Epidermal melanocyte (primary cell): Measurements from ENCODE around the gene PRXL2B.
"Not testable (repeated sequence)": the region's sequence is repeated elsewhere in the genome, so short reads cannot be mapped to it uniquely, and the experiment has no call there.

Experiments
- DNase-seq: peaks from one replicate; pipeline ENCODE4 v3.0.0; 2011; ENCODE audit warnings: low spot score; ENCODE audit not compliant: insufficient read length

Gene PRXL2B

DNA sequence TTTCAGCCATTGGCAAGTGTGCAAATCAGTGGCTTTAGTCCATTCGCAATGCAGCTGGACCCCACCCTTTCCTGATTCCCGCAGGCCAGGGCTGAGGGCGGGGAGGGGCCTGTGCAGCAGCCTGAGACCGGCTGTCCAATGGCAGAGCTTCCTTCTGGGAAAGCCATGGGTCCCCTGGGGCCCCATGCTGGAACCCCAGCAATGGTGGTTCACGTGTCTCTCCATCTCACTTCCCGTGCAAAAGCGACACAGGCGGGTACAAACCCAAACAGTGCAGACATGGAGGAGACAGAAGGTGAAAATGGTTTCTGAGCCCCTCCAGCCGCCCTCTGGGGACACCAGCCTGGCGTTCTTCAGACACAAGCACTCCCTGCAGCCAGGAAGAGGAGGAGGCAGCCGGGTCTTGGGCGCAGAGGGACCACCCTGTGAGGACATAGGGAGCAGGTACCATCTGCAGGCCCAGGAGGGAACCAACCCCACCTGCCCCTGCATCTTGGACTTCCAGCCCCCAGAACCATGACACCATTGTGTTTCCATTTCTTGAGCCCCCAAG is 36.2 kb upstream of the PRXL2B start:
- not testable (repeated sequence) for DNase-seq

DNA sequence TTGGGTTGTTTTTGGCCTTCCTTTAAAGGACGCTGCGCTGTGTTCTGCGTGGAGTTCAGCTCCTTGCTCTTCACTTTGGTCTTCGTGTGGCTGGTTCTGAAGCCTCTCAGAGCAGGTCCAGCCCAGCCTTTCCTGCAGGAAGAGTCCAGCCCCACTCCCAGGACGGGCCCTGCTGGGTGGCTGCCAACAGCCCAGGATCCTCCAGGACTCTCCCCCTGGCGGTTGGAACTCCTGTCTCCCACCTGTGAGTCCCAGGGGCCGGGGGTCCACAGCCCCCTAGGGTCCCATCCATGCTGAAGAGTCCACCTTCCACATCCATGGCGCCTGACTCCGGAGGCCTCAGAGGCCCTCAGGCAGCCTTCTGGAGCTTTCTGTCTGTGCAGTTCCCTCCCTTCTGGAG is 35.0 kb upstream of the PRXL2B start:
- DNase-seq: not testable (repeated sequence)

GRCh38 chr1:2552189-2552588 is 34.4 kb upstream of the PRXL2B start:
- no peak for DNase-seq

DNA sequence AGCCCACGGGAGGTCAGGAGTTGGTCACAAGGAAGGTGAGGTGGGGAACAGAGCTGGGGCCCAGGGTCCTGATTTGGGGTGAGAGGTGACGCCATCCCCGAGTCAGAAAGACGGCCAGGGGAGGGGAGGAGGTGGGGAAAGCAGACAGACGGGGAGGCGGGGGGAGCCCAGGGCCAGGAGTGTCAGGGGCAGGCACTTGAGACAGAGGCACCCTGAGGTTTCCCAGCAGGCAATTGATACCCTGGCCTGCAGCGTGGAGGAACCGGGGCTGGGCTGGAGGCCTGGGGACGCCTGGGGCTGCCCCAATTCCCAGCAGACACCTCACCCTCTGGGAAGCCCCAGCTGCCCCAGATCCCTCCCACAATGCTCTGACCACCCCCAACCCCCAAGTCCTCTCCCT is 33.5 kb upstream of the PRXL2B start:
- DNase-seq: not testable (repeated sequence)

DNA sequence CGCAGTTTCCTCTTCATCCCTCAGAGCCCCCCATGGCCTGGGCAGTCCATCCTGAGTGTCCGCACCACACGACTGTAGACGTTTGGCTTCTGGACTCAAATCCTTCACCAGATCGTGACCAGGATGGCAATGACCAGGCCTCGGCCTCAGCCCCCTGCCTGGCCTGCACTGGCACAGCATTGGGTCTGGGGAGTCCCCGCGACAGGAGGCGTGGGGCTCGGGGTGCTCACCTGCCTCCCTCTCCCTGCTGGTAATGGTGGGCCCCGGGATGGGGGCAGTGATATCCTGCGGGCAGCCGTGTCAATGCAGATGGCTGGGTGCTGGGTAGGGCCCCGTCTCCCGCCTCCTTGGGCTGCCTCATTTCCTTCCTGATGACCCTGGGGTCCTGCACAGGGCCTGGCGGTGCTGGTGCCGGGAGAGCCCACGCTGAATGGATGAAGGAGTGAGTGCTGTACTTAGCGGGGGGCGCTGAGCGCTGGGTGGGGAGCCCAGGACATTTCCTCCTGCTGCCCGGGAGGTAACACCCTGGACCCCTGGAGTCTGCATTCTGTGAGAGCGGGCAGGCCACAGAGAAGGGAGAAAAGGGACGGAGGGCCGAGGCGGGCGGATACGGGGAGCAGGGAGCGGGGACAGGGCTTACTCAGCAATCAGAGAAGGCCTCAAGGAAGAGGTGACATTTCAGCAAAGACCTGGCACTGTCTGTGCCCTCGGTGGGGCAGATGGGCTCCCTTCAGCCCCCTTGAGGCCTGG is 32.5 kb upstream of the PRXL2B start:
- no peak for DNase-seq

DNA sequence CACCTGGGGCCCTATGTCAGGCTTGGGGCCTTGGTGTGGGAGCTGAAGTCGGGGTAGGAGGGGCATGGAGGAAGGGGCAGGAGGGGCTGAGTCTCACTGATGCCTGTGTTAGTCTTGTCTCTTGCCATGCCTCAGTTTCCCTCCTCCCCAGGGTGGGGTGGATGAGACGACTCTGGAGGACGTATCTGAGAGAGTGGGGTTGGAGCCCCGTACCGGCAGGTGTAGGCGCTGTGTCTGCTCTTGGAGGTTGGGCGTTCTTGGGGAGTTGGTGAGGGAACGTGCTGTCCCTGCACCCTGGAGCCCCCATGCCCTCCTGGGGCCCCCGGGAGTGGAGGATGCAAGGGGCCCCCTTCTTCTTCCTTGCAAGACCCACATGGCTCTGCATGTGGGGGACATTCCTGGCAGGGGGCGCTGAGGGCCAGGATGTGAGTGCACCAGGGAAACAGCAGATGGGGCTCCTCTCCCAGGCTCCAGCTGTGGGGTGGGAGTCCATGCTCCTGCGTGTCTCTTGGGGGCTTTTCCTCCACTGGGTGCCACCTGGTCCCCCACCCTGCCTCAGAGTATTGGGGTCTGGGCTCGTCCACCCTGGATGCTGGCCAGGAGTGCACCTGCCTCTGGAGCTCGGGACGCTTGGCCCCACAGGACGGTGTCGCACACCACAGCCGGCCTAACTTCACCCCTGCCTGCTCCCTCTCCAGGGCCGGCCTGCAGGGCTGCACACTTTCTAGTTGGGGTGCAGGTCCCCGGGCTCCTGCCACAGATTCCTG is 31.8 kb upstream of the PRXL2B start:
- DNase-seq: no peak

- peak; percentile 88 for DNase-seq
These were observed 30.8 kb upstream of the PRXL2B start for GRCh38 chr1:2555634-2556276.

DNA sequence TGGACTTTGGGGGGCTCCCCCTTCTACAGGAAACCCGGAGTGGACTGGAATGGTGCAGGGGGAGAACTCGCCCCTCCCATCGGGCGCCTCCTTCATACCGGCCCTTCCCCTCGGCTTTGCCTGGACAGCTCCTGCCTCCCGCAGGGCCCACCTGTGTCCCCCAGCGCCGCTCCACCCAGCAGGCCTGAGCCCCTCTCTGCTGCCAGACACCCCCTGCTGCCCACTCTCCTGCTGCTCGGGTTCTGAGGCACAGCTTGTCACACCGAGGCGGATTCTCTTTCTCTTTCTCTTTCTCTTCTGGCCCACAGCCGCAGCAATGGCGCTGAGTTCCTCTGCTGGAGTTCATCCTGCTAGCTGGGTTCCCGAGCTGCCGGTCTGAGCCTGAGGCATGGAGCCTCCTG is 30.3 kb upstream of the PRXL2B start, which contains the start of gene TNFRSF14:
Gene TNFRSF14 (plus strand): TSS at position 95 of the 401 bp plus-strand sequence. CDS start 294 bp downstream, at position 389.
- DNase-seq: no peak

GRCh38 chr1:2556678-2557481 is 29.7 kb upstream of the PRXL2B start:
- no peak for DNase-seq

DNA sequence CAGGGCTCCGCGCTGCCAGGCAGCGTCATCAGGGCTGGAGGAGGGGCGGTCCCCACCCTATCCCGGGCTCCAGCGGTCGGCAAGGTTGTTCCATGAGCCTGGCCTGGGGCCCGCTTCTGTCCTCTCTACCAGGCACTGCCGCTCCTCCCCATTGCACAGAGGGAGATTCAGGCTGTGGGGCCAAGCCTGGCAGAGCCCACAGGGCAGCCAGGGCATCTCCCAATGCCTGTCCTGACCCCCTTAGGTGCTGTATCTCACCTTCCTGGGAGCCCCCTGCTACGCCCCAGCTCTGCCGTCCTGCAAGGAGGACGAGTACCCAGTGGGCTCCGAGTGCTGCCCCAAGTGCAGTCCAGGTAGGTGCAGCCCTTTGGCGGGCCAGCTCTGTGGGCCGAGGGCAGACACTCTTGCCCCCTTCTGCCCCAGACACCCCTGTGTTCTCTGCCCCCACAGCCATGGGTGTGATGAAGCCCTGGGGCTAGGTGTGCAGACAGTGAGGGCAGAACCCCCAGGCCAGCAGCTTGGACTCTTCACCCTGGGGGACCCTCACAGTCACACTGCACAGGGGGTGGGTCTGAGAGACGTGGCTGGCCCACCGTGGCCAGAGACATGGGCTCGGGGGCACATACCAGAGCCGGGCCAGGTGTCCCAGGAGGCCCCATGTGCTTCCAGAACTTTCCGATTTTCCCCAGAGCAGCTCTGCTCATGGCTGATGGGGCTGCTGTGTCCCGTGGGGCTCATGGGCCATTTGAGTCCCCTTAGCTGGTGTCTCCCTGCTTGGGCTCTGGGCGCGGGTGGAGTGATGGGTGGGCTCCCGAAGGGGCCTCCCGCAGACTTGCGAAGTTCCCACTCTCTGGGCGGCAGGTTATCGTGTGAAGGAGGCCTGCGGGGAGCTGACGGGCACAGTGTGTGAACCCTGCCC is 28.8 kb upstream of the PRXL2B start:
- DNase-seq: no peak

DNA sequence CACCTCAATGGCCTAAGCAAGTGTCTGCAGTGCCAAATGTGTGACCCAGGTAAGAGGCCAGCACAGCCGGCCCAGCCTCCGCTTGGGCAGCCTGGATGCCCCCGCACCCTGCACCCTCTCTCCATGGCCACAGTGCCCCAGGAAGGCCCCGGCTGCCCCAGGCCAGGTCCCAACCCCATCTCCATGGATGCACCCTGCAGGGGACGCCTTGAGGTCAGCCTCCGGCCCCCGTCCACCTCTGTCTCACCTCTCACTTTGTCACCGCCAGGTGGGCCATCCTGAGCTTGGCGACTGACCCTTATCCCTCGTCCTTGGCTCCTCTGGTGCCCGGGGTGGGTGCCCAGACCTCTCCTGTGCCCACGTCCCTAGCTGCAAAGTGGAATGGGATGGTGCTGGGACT is 28.2 kb upstream of the PRXL2B start:
- no peak for DNase-seq

DNA sequence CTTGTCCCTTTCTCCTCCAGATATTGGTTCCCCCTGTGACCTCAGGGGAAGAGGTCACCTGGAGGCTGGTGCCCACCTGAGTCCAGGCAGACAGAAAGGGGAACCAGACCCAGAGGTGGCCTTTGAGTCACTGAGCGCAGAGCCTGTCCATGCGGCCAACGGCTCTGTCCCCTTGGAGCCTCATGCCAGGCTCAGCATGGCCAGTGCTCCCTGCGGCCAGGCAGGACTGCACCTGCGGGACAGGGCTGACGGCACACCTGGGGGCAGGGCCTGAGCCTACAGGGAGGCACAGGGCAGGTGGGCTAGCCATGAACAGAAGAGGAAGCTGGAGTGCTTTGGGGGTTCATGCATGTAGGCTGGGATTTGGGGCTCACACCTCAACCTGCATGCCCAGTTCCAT is 27.7 kb upstream of the PRXL2B start:
- DNase-seq: no peak

GRCh38 chr1:2559509-2560298 is 26.9 kb upstream of the PRXL2B start:
- no peak for DNase-seq

GRCh38 chr1:2560299-2561073 is 26.1 kb upstream of the PRXL2B start:
- DNase-seq: no peak

- no peak for DNase-seq
These were observed 25.1 kb upstream of the PRXL2B start for GRCh38 chr1:2561446-2561845.

- no peak for DNase-seq
These were observed 24.4 kb upstream of the PRXL2B start for GRCh38 chr1:2561898-2562895.

DNA sequence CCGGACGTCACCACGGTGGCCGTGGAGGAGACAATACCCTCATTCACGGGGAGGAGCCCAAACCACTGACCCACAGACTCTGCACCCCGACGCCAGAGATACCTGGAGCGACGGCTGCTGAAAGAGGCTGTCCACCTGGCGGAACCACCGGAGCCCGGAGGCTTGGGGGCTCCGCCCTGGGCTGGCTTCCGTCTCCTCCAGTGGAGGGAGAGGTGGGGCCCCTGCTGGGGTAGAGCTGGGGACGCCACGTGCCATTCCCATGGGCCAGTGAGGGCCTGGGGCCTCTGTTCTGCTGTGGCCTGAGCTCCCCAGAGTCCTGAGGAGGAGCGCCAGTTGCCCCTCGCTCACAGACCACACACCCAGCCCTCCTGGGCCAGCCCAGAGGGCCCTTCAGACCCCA is 23.4 kb upstream of the PRXL2B start:
- DNase-seq: no peak
